Activated naive CD4-positive, alpha-beta T cell treated with anti-CD3 and anti-CD28 coated beads, Interleukin-2, amount 50 U/mL, for 24 hours (primary cell): ENCODE data around the gene PCNX3.

Experiments used
- H3K27ac Mint-ChIP-seq: one replicate; pipeline ENCODE4 v1.8.0; 2021; ENCODE audit warnings: mild to moderate bottlenecking, mixed read lengths
- H3K27me3 Mint-ChIP-seq: one replicate; pipeline ENCODE4 v1.8.0; 2021; ENCODE audit warnings: mixed read lengths
- H3K36me3 Mint-ChIP-seq: one replicate; pipeline ENCODE4 v1.8.0; 2021; ENCODE audit warnings: mixed read lengths
- H3K4me1 Mint-ChIP-seq: one replicate; pipeline ENCODE4 v1.8.0; 2021; ENCODE audit warnings: mixed read lengths
- H3K4me3 Mint-ChIP-seq: one replicate; pipeline ENCODE4 v1.8.0; 2021; ENCODE audit warnings: mild to moderate bottlenecking, mixed read lengths
- H3K9me3 Mint-ChIP-seq: one replicate; pipeline ENCODE4 v1.8.0; 2021; ENCODE audit warnings: mixed read lengths

Gene PCNX3

DNA sequence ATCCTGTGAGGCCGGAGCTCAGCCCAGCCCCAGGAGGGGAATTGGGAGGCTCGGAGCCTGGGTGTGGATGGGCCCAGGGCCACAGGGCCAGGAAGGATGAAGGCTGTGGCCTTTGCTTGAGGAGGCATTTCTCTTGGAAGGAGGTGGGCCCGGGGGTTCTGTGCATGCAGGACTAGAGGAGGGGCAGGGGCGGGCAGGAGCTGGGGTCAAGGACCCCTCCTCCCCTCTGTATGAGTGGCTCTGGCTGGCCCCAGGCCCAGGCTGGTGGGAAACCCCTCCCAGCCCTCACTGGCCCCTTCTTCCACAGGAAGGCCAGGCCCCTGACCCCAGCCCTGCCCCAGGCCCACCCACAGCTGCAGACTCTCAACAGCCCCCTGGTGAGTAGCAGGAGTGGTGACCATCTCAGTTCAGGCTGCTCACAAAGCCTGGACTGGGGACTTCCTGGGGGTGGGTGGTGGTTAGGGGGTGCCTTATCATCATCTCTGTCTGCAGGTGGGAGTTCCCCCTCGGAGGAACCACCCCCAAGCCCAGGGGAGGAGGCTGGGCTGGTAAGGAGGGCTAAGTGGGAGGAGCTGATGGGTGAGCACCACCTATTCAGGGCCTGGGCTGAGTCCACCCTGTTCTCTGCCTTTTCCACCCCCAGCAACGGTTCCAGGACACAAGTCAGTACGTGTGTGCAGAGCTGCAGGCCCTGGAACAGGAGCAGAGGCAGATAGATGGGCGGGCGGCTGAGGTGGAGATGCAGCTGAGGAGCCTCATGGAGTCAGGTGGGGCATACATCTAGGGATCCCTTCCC, 25.9 kb upstream of the PCNX3 start:
- Mint-ChIP-seq H3K4me3 (no peak overlapping the region), H3K27ac (no peak overlapping the region)

GRCh38 chr11:65590240-65590738, 25.3 kb upstream of the PCNX3 start:
- no peak overlapping the region for H3K4me3 Mint-ChIP-seq
- no peaks in the 10 kb centered on the region for H3K9me3 Mint-ChIP-seq
- H3K36me3 Mint-ChIP-seq, result no peaks in the 10 kb centered on the region
- H3K27me3 Mint-ChIP-seq, result no peaks in the 10 kb centered on the region
- H3K4me1 Mint-ChIP-seq, result peaks cover 28% of the 10 kb centered on the region
- H3K27ac Mint-ChIP-seq, result no peak overlapping the region

More for the DNA sequence above, 25.9 kb upstream of the PCNX3 start:
- Mint-ChIP-seq H3K27me3 (no peaks in the 10 kb centered on the region), H3K36me3 (no peaks in the 10 kb centered on the region), H3K9me3 (no peaks in the 10 kb centered on the region), H3K4me1 (peaks cover 23% of the 10 kb centered on the region)

- Mint-ChIP-seq H3K27ac (no peak overlapping the region), H3K9me3 (no peaks in the 10 kb centered on the region), H3K4me1 (peaks cover 26% of the 10 kb centered on the region)
These were observed 23.4 kb upstream of the PCNX3 start for GRCh38 chr11:65591939-65592857.

GRCh38 chr11:65592858-65593517, 22.6 kb upstream of the PCNX3 start:
- Mint-ChIP-seq H3K27ac (no peak overlapping the region), H3K4me1 (peaks cover 19% of the 10 kb centered on the region), H3K9me3 (no peaks in the 10 kb centered on the region), H3K27me3 (no peaks in the 10 kb centered on the region), H3K36me3 (no peaks in the 10 kb centered on the region), H3K4me3 (no peak overlapping the region)

More at GRCh38 chr11:65591939-65592857, 23.4 kb upstream of the PCNX3 start:
- Mint-ChIP-seq H3K27me3 (no peaks in the 10 kb centered on the region), H3K36me3 (no peaks in the 10 kb centered on the region), H3K4me3 (no peak overlapping the region)

DNA sequence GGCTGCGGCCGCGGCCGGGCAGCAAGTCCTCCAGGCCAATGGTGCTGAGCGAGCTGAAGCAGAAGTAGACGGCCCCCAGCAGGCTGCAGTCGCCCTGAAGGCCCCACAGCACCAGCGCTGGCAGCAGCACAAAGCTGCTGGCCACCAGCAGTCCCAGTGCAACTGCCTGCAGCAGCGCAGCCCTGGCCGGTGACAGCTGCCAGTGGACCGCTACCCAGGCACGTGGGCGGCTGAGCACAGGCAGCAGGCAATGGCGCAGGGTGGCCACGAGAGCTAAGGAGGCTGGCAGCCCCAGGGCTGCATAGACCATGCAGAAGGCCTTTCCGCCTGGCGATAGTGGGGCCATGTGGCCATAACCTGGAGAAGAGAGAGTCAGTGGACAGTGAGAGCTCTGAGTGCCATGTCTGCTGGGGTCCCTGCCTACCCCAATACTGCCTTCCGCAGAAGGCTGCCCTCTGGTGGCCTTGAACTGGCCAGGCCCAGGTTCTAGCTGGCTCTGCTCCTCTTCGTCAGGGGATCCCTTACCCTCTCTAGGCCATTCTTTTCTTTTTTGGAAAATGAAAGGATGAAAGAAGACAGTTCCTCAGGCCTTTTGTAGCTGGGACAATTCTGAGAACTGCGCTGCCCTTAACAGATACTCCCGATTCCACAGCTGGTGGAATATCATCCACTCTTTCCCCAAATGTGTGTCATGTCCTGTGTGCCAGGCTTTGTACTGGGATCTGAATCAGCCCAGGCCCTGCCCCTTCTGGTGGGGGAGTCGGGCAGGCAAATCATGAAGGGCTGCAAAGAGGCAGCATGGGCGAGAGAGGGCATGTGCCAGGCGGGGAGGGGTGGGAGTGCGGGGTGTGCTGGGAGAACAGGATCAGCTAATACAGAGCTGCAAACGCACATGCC, 21.8 kb upstream of the PCNX3 start:
- Mint-ChIP-seq H3K4me1 (peaks cover 11% of the 10 kb centered on the region), H3K27me3 (no peaks in the 10 kb centered on the region), H3K4me3 (no peak overlapping the region), H3K36me3 (no peaks in the 10 kb centered on the region), H3K27ac (no peak overlapping the region), H3K9me3 (no peaks in the 10 kb centered on the region)

- Mint-ChIP-seq H3K36me3 (no peaks in the 10 kb centered on the region), H3K4me3 (no peak overlapping the region), H3K27me3 (no peaks in the 10 kb centered on the region), H3K9me3 (no peaks in the 10 kb centered on the region), H3K27ac (no peak overlapping the region), H3K4me1 (peaks cover 10% of the 10 kb centered on the region)
These were observed 20.4 kb upstream of the PCNX3 start for GRCh38 chr11:65595131-65595530.

- Mint-ChIP-seq H3K27ac (peak within 1 kb of the TSS; percentile 55), H3K4me3 (no peak within 1 kb of the TSS), H3K27me3 (no peaks in the 10 kb centered on the region), H3K36me3 (no peaks in the 10 kb centered on the region), H3K4me1 (peaks cover 10% of the 10 kb centered on the region), H3K9me3 (no peaks in the 10 kb centered on the region)
These were observed 19.9 kb upstream of the PCNX3 start, which contains the start of gene KCNK7 for GRCh38 chr11:65595543-65596281. KCNK7 (minus strand) TSS chr11:65595800; CDS start chr11:65595772, 28 bp downstream.

DNA sequence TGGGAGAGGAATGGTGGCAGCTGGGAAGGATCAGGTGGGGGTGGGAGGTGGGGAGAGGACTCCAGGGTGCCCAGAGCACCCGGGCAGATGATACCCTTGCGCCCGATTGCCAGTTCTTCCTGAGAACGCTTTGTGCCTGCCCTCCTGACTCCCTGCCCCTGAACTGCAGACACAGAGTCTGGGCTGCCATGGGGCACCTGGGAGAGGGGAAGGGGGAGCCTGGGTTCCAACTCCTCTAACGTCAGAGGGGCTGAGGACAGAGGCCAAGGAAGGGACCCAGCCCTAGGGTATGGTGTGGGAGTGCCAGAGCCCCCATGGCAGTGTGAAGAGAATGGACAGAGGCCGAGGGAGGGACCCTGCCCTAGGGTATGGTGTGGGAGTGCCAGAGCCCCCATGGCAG, 19.1 kb upstream of the PCNX3 start:
- H3K4me1 Mint-ChIP-seq, result peaks cover 13% of the 10 kb centered on the region
- H3K4me3 Mint-ChIP-seq, result no peak overlapping the region
- H3K36me3 Mint-ChIP-seq, result no peaks in the 10 kb centered on the region
- no peaks in the 10 kb centered on the region for H3K9me3 Mint-ChIP-seq
- no peaks in the 10 kb centered on the region for H3K27me3 Mint-ChIP-seq
- no peak overlapping the region for H3K27ac Mint-ChIP-seq

GRCh38 chr11:65598258-65598699, 17.3 kb upstream of the PCNX3 start:
- Mint-ChIP-seq H3K9me3 (no peaks in the 10 kb centered on the region), H3K4me3 (no peak overlapping the region), H3K27me3 (no peaks in the 10 kb centered on the region), H3K4me1 (peaks cover 13% of the 10 kb centered on the region), H3K36me3 (no peaks in the 10 kb centered on the region), H3K27ac (no peak overlapping the region)

- Mint-ChIP-seq H3K36me3 (no peaks in the 10 kb centered on the region), H3K4me3 (no peak overlapping the region), H3K4me1 (peaks cover 13% of the 10 kb centered on the region), H3K27ac (no peak overlapping the region), H3K27me3 (no peaks in the 10 kb centered on the region), H3K9me3 (no peaks in the 10 kb centered on the region)
These were observed 16.2 kb upstream of the PCNX3 start for GRCh38 chr11:65599216-65599954.

- Mint-ChIP-seq H3K36me3 (no peaks in the 10 kb centered on the region), H3K27me3 (no peaks in the 10 kb centered on the region), H3K4me3 (no peak overlapping the region), H3K27ac (no peak overlapping the region), H3K4me1 (peaks cover 11% of the 10 kb centered on the region), H3K9me3 (no peaks in the 10 kb centered on the region)
These were observed 15.7 kb upstream of the PCNX3 start for GRCh38 chr11:65599955-65600246.

- Mint-ChIP-seq H3K9me3 (no peaks in the 10 kb centered on the region), H3K36me3 (no peaks in the 10 kb centered on the region), H3K4me1 (peaks cover 10% of the 10 kb centered on the region), H3K27ac (no peak overlapping the region), H3K4me3 (no peak overlapping the region), H3K27me3 (no peaks in the 10 kb centered on the region)
These were observed 11.3 kb upstream of the PCNX3 start for GRCh38 chr11:65604258-65604657.

GRCh38 chr11:65606876-65607613, 8.5 kb upstream of the PCNX3 start:
- no peak overlapping the region for H3K27ac Mint-ChIP-seq
- H3K9me3 Mint-ChIP-seq, result no peaks in the 10 kb centered on the region
- peaks cover 32% of the 10 kb centered on the region for H3K4me1 Mint-ChIP-seq
- H3K27me3 Mint-ChIP-seq, result no peaks in the 10 kb centered on the region
- no peak overlapping the region for H3K4me3 Mint-ChIP-seq
- H3K36me3 Mint-ChIP-seq, result no peaks in the 10 kb centered on the region
